Activated CD4-positive, alpha-beta T cell treated with anti-CD3 and anti-CD28 coated beads, Interleukin-2, amount 10 ng/mL, durations not matched to agents 7 days and 5 days (primary cell): ENCODE data around the gene HSD3B7. TPM values are rescaled to one million over a fixed set of nuclear protein-coding genes. Genes with fewer than 3 reads are reported as not detected.
A peak's percentile ranks its signal among the peaks of the same experiment; 100 is the strongest.

Experiments
- CTCF ChIA-PET: fragments of 350-600 bp; sonication (Branson Sonifier 250); formaldehyde crosslinking; loops from one replicate; lab custom pipeline; 2021; ENCODE audit warnings: antibody characterized with exemption; lab: Charles Lee
- POLR2A ChIA-PET: fragments of 350-600 bp; sonication (Branson Sonifier 250); formaldehyde crosslinking; loops from one replicate; lab custom pipeline; 2021; ENCODE audit warnings: antibody characterized with exemption; lab: Charles Lee
- DNase-seq: peaks from one replicate; pipeline ENCODE4 v3.0.0-alpha.2; 2020
- H3K27ac Mint-ChIP-seq: one replicate; pipeline ENCODE4 v1.8.0; 2021; ENCODE audit warnings: mild to moderate bottlenecking, moderate library complexity, mixed read lengths
- H3K27me3 Mint-ChIP-seq: one replicate; pipeline ENCODE4 v1.8.0; 2021; ENCODE audit warnings: mixed read lengths
- H3K36me3 Mint-ChIP-seq: one replicate; pipeline ENCODE4 v1.8.0; 2021; ENCODE audit warnings: low read depth, mixed read lengths
- H3K4me1 Mint-ChIP-seq: one replicate; pipeline ENCODE4 v1.8.0; 2021; ENCODE audit warnings: mixed read lengths
- H3K4me3 Mint-ChIP-seq: one replicate; pipeline ENCODE4 v1.8.0; 2021; ENCODE audit warnings: mild to moderate bottlenecking, moderate library complexity, mixed read lengths
- H3K9me3 Mint-ChIP-seq: one replicate; pipeline ENCODE4 v1.8.0; 2021; ENCODE audit warnings: mixed read lengths
- total RNA-seq, 2 experiments: library from RNA; stranded (reverse); gene quantifications; one replicate each; pipeline ENCODE4 v1.2.3, GENCODE V29; 2021

The HSD3B7 gene
- total RNA-seq, 2 experiments from 2014 or later = 3.4 to 3.5 TPM

DNA sequence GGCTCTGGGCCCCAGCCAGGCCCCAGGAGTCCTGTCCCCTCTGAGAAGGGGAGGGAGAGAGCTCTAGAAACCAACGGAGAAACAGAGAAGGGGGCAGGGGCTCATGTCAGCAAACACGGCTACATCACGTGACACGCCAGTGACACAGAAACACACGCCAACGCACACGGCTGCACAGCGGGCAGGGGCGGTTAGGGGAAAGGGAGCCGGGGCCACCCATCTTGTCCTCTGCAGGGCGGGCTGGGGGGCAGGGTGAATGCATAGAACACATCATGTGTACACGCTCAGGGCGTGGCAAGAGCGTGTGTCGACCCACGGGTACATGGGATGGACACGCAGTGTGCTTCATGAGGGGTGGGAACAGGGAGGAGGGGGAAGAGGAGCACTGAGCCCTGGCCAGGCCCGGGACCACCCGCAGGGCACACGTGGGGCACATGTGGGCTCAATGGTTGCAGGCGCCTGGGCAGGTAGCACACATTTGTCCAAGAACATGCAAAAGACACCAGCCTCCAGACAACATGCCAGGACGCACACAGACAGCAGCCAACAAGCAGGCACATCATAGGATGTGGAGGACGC lies 4.6 kb downstream of the HSD3B7 start:
- Mint-ChIP-seq H3K27ac (no peak overlapping the region), H3K4me3 (no peak overlapping the region), H3K9me3 (no peaks in the 10 kb centered on the region), H3K36me3 (peaks cover 1% of the 10 kb centered on the region), H3K4me1 (peaks cover 19% of the 10 kb centered on the region), H3K27me3 (no peaks in the 10 kb centered on the region)
- POLR2A ChIA-PET = no interaction called here
- CTCF ChIA-PET = no interaction called here
- no peak for DNase-seq

DNA sequence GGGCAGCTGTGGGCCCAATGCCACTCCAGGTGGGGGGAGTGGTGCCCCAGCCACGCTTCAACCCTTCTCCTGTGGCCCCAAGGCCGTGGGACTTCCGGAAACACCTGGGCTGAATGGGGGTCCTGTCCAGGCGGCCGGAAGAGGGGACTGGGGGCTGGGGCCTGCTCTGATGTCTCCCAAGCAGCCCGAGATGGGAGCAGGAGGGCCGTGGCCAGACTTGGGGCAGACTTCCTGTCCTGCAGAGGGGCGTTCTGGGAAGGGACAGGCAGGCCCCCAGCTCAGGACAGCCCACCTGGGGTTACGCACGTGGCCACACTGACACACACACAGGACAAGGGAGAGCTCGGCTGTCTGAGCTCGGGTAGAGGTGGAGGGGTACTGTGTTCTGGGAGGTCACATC lies 5.1 kb downstream of the HSD3B7 start:
- POLR2A ChIA-PET = no interaction called here
- CTCF ChIA-PET = no interaction called here
- no peak for DNase-seq
- H3K4me3 Mint-ChIP-seq = no peak overlapping the region
- peaks cover 19% of the 10 kb centered on the region for H3K4me1 Mint-ChIP-seq
- H3K9me3 Mint-ChIP-seq = no peaks in the 10 kb centered on the region
- H3K27me3 Mint-ChIP-seq = no peaks in the 10 kb centered on the region
- peaks cover 1% of the 10 kb centered on the region for H3K36me3 Mint-ChIP-seq
- H3K27ac Mint-ChIP-seq = no peak overlapping the region

DNA sequence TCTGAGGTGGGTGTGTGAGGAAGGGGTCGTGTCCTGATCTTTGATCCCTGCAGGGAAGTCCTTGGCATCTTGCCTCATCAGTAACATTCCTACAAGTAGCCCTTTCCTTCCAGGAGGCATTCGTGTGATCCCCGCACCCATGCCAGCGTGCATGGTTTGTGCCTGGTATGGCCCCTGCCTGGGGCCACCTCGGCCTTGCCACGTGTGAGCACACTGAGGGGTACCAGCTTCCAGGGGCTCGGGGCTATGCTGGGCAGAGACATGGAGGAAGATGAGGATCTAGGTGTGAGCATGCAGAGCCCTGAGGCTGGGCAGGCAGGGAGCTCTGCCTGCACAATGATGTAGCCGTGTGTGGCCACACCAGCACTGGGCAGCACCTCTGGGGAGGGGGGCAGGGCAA lies 6.0 kb downstream of the HSD3B7 start:
- Mint-ChIP-seq H3K4me1 (peaks cover 20% of the 10 kb centered on the region), H3K27me3 (no peaks in the 10 kb centered on the region), H3K36me3 (peaks cover 1% of the 10 kb centered on the region), H3K27ac (no peak overlapping the region), H3K4me3 (no peak overlapping the region), H3K9me3 (no peaks in the 10 kb centered on the region)
- no peak for DNase-seq
- POLR2A ChIA-PET = interaction anchor here (0.5 kb wide), 1 partner anchor 132 kb away, joined by 3 read pairs; no protein-coding TSS in a partner anchor
- CTCF ChIA-PET = no interaction called here

DNA sequence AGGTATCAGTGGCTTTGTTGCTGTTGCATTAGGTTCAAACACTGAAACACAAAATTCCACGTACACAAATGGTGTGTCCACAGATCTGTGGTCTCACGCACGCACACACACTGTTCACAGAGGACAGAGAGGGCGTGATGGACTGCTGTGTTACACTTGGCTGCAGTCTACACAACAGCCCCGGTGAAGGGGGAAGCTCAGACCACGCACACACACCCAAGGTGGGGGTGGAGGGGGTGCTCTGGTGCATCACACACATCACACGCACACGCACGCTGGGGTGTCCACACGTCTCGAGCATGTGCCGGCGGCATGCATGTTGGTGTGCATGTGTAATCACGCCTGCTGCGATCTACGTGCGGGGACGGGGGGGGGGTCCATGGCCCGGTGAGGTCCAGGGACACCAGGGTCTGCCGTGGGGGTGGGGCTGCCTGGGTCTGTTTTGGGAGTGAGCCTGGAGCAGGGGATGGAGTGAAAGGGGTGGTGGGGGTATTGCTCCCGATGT lies 7.3 kb downstream of the HSD3B7 start:
- ChIA-PET POLR2A (no interaction called here), CTCF (interaction anchor here (1.1 to 3.1 kb wide), 2 partner anchors 7 to 150 kb away, joined by 4 to 16 read pairs; partner anchors contain the start of gene HSD3B7)
- Mint-ChIP-seq H3K27me3 (no peaks in the 10 kb centered on the region), H3K9me3 (no peaks in the 10 kb centered on the region), H3K36me3 (no peaks in the 10 kb centered on the region), H3K4me1 (peaks cover 25% of the 10 kb centered on the region), H3K27ac (no peak overlapping the region), H3K4me3 (no peak overlapping the region)
- DNase-seq = no peak

DNA sequence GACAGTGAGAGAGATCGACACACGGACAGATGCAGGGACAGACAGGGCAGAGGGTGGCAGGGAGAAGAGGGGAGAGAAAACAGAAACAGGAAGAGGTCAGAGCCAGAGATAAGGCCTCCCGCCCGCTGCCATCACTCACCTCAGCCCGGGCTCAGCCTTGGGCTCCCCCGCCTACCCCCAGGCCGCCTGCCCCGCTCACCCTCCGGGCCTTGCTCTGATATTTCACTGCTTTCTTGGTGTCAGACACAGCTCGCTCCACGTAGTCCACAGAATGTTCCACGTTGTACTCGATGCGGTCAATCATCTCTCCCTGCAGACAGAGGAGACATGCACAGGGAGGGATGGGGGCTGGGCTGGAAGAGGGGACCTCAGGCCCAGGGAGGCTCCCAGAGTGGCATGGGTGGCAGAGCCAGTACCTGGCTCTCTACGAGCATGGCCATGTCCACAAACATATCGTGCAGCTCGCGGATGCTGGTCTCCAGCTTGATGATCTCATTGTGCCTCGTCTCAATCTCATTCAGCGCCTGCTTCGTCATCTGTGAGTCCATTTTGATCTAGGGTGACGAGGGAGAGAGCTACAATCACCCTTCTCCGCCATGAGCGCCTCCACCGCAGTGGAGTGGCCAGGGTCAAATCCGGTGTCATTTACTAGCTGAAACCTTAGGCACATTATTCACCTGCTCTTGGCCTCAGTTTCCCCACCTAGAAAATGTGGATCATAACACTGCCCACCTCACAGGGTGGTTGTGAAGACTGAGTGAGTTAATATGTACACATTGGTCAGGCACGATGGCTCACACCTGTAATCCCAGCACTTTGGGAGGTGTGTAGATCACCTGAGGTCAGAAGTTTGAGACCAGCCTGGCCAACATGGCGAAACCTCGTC lies 8.2 kb downstream of the HSD3B7 start:
- no peak for DNase-seq
- ChIA-PET CTCF (interaction anchor here (1.0 to 3.1 kb wide), 8 partner anchors 8 to 149 kb away, joined by 3 to 16 read pairs (median 4); partner anchors contain the start of gene HSD3B7), POLR2A (no interaction called here)
- H3K36me3 Mint-ChIP-seq = no peaks in the 10 kb centered on the region
- no peak overlapping the region for H3K4me3 Mint-ChIP-seq
- H3K9me3 Mint-ChIP-seq = no peaks in the 10 kb centered on the region
- H3K27me3 Mint-ChIP-seq = peaks cover 2% of the 10 kb centered on the region
- H3K27ac Mint-ChIP-seq = no peak overlapping the region
- H3K4me1 Mint-ChIP-seq = peaks cover 25% of the 10 kb centered on the region

DNA sequence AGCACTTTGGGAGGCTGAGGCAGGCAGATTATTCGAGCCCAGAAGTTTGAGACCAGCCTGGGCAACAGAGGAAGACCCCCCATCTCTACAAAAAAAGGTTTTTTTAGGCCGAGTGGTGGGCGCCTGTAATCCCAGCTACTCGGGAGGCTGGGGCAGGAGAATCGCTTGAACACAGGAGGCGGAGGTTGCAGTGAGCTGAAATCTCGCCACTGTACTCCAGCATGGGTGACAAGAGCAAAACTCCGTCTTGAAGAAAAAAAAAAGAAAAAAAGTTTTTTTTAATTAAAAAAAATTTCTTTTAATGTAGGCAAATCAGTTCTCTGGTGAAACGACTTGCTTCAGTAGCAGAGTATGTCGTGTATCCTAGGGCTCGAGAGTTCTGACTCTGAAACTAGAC lies 10.9 kb downstream of the HSD3B7 start:
- ChIA-PET CTCF (interaction anchor here (1.2 to 1.9 kb wide), 3 partner anchors 10 to 42 kb away, joined by 3 to 5 read pairs (median 4); no protein-coding TSS in a partner anchor), POLR2A (no interaction called here)
- Mint-ChIP-seq H3K4me1 (peaks cover 25% of the 10 kb centered on the region), H3K36me3 (no peaks in the 10 kb centered on the region), H3K27me3 (peaks cover 8% of the 10 kb centered on the region), H3K27ac (no peak overlapping the region), H3K4me3 (peak overlapping the region; percentile 77), H3K9me3 (no peaks in the 10 kb centered on the region)
- no peak for DNase-seq

DNA sequence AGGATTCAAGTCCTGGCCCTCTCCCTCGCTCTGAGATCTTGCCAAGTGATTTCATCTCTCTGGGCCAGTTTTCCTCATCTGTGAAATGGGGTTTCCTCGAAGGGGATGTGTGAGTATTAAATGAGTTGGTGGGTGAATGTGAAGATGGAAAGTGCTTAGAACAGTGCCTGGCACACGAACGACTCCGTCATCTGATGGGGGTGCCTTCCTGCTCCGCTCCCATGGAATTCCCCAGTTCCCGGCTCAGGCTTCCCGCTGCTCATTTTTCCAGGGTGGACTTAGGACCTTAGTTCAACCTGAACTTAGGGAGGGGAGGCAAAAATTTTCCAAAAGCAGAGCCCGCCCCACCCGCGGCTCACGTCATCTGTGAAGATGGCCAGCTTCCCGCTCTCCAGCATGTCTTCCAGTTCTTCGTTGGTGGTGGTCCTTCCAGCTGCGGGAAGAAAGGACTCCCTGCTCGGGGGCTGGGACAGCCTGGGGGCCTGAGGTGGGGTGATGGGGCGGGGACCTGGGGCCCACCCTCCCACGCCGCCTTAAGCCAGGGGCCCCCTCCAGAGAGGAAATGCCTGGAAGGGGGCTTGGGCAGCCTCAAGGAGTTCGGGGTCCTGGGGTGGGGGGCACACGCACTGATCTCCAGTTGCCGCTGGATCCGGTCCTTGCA lies 11.4 kb downstream of the HSD3B7 start:
- CTCF ChIA-PET = interaction anchor here (1.2 to 1.9 kb wide), 3 partner anchors 11 to 42 kb away, joined by 3 to 5 read pairs (median 4); no protein-coding TSS in a partner anchor
- H3K4me3 Mint-ChIP-seq = peak overlapping the region; percentile 77
- no peak for DNase-seq
- H3K27ac Mint-ChIP-seq = peak overlapping the region; percentile 82
- no peaks in the 10 kb centered on the region for H3K9me3 Mint-ChIP-seq
- peaks cover 8% of the 10 kb centered on the region for H3K27me3 Mint-ChIP-seq
- POLR2A ChIA-PET = no interaction called here
- H3K4me1 Mint-ChIP-seq = peaks cover 25% of the 10 kb centered on the region
- H3K36me3 Mint-ChIP-seq = no peaks in the 10 kb centered on the region

DNA sequence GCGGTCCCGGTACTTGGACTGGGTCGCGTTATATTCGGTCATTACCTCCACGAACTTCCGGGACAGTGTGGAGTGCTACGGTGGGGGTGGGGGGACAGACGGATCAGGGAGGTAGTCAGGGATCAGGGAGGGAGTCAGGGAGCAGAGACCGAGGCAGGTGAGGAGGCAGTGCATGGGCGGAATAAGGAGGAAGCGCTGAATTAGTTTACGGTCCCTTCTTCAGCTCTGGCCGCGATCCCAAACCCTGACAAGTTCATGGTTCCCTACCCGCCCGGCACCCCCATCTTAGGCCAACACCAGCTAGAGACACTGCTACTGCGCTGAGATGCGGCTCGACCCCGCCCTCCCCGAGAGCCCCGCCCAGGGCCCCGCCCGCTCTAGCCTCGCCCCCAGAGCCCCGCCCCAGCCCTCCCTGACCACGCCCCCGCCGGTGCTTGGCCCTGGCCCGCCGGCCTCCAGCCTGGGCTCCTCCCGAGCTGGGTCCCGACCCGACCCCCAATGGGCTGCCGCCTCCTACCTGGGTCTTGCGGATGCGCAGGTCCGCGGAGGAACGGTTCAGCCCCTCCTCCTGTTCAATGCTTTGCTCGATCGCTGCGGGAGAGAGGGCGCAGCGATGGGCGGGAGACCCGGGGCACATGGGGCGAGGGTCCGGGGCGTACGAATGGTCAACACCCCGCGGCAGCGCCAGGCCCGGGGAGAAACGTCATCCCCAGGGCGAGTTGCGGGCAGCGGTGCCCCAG lies 12.1 kb downstream of the HSD3B7 start:
- peak; percentile 81 for DNase-seq
- Mint-ChIP-seq H3K4me3 (peak overlapping the region; percentile 77), H3K27ac (peak overlapping the region; percentile 82), H3K27me3 (peaks cover 8% of the 10 kb centered on the region), H3K4me1 (peaks cover 25% of the 10 kb centered on the region), H3K9me3 (no peaks in the 10 kb centered on the region), H3K36me3 (no peaks in the 10 kb centered on the region)
- CTCF ChIA-PET = interaction anchor here (1.6 to 1.9 kb wide), 2 partner anchors 12 to 13 kb away, joined by 4 to 5 read pairs; no protein-coding TSS in a partner anchor
- POLR2A ChIA-PET = no interaction called here

DNA sequence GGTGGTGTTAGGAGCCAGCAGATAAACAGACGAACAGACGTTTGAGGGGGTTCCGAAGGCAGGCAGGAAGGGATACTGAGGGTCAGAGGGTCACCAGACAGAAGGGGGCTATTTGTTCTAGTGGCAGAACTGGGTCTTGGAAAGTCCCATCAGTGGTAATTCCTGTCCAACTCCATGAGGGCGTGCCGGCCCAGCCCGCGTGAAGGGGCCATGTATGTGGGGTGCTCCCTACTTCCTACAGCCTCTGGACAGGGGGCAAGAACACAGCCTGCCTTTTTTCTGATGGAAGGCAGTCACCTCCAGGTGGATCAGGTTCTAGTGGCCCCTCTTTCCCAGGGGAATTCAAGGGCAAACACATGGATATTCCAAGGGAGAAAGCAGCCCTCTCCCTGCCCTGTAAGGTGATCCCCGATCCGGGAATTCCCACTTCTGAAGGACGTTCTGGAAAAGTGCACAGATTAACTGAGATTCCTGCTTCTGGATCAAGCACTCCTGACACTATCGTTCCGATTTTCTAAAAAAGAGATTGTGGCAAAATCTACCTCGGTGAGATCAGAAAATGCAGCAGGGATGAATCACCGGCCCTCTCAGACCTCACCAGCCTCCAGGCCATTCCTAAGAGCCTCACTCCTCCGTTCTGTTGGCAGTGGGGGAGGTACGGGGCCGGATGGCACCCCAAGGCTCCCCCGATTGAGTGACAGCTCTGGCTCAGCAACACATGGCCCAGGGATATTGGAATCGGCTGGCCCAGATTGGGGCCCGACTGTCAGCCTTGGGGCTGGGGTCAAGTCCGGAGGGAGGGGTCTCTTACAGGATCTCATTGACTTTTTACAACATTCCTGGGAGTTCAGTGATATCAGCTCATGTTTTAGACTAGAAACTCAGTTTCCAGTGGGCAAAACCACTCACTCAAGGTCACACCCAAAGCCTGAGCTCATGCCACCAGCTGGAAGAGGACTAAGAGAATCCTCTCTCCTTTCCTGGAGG lies 13.0 kb downstream of the HSD3B7 start:
- no peak for DNase-seq
- peaks cover 17% of the 10 kb centered on the region for H3K4me1 Mint-ChIP-seq
- H3K9me3 Mint-ChIP-seq = no peaks in the 10 kb centered on the region
- H3K36me3 Mint-ChIP-seq = no peaks in the 10 kb centered on the region
- H3K4me3 Mint-ChIP-seq = peak overlapping the region; percentile 77
- peaks cover 8% of the 10 kb centered on the region for H3K27me3 Mint-ChIP-seq
- ChIA-PET POLR2A (interaction anchor here (0.7 kb wide), 1 partner anchor 97 kb away, joined by 3 read pairs; no protein-coding TSS in a partner anchor), CTCF (interaction anchor here (1.3 to 1.9 kb wide), 2 partner anchors 11 to 13 kb away, joined by 3 to 5 read pairs; no protein-coding TSS in a partner anchor)
- peak overlapping the region; percentile 41 for H3K27ac Mint-ChIP-seq

DNA sequence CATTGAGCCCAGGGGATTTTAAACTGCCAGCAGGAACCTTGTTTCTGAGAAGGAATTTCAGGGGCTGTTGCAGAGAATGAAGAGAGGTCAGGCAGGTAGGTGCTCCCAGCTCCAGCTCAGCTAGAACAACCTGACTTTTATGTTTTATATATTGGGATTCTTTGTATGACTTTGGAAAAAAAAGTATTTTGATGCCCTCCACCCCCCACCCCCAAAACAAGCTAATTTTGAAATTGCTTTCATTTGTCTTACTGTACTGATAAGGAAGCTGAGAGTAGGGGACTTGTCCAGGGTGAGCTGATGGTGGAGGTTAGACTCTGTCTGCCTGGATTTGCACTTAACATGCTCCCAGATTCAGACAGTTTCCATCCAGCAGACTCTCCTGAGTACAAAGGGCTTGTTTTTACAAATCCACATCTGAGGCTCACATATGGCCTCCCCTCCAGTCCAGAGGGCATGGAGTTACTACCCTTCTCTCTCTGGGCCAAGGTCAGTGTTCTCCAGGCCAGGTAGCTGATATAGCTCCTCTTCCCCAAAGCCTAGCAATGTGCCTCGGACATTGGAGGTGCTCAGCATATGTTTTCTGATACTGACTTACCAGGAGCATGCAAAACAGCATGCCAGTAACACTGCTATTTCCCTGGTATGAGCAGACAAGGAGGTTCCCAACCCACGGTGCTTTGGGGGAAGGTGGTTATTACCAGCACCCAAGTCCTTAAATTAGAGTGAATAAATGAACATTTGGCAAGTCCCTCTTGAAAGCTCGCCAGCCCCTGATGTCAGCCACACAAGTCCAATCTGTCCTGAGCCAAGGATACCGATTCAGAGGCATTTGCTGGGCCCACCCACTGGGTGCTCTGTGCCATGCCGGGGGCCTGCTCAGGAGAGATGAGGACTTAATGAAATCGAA lies 14.1 kb downstream of the HSD3B7 start:
- no peak overlapping the region for H3K4me3 Mint-ChIP-seq
- ChIA-PET POLR2A (interaction anchor here (0.7 kb wide), 1 partner anchor 98 kb away, joined by 3 read pairs; no protein-coding TSS in a partner anchor), CTCF (interaction anchor here (1.2 to 1.3 kb wide), 2 partner anchors 10 to 12 kb away, joined by 3 read pairs; no protein-coding TSS in a partner anchor)
- H3K4me1 Mint-ChIP-seq = peaks cover 14% of the 10 kb centered on the region
- no peaks in the 10 kb centered on the region for H3K9me3 Mint-ChIP-seq
- no peak overlapping the region for H3K27ac Mint-ChIP-seq
- H3K36me3 Mint-ChIP-seq = no peaks in the 10 kb centered on the region
- H3K27me3 Mint-ChIP-seq = peaks cover 8% of the 10 kb centered on the region
- DNase-seq = no peak
